NCI-H146 treated with DMSO at 0.1 percent for 48 hours (cell line): ENCODE measurements around the gene LRRC63.
"Not testable (repeated sequence)": the region's sequence is repeated elsewhere in the genome, so short reads cannot be mapped to it uniquely, and the experiment has no call there.

Experiments
- DNase-seq: peaks from one replicate; lab custom pipeline; 2025; ENCODE audit not compliant: unreplicated experiment; lab: John Stamatoyannopoulos, UW

The LRRC63 gene

GRCh38 chr13:46181840-46182490 is 29.8 kb upstream of the LRRC63 start, which contains the start of gene LCP1:
Gene LCP1 (minus strand): TSS chr13:46182177. CDS start chr13:46159662, 22,515 bp downstream.
- DNase-seq: peak; percentile 54

- no peak for DNase-seq
Observed at GRCh38 chr13:46182491-46182877, 29.2 kb upstream of the LRRC63 start.

GRCh38 chr13:46183018-46183946 is 28.4 kb upstream of the LRRC63 start:
- DNase-seq: no peak

GRCh38 chr13:46184277-46184699 is 27.4 kb upstream of the LRRC63 start:
- no peak for DNase-seq

- no peak for DNase-seq
Observed at GRCh38 chr13:46185634-46186033, 26.1 kb upstream of the LRRC63 start.

- DNase-seq: no peak
Observed at GRCh38 chr13:46192412-46192811, 19.3 kb upstream of the LRRC63 start.

GRCh38 chr13:46195016-46195415 is 16.7 kb upstream of the LRRC63 start:
- no peak for DNase-seq

- DNase-seq: no peak
Observed at GRCh38 chr13:46197299-46198048, 14.3 kb upstream of the LRRC63 start.

- DNase-seq: no peak
Observed at GRCh38 chr13:46198696-46199193, 13.0 kb upstream of the LRRC63 start.

GRCh38 chr13:46202188-46202795 is 9.4 kb upstream of the LRRC63 start:
- DNase-seq: no peak

- no peak for DNase-seq
Observed at GRCh38 chr13:46202966-46203365, 8.8 kb upstream of the LRRC63 start.

GRCh38 chr13:46206143-46206542 is 5.6 kb upstream of the LRRC63 start:
- no peak for DNase-seq

- no peak for DNase-seq
Observed at GRCh38 chr13:46207828-46208227, 3.9 kb upstream of the LRRC63 start.

- DNase-seq: no peak
Observed at GRCh38 chr13:46210362-46211083, 1.2 kb upstream of the LRRC63 start.

GRCh38 chr13:46211116-46211482 is 629 bp upstream of the LRRC63 start:
- no peak for DNase-seq

GRCh38 chr13:46213242-46213641 is 1.5 kb downstream of the LRRC63 start:
- DNase-seq: no peak

GRCh38 chr13:46214741-46215140 is 3.0 kb downstream of the LRRC63 start:
- not testable (repeated sequence) for DNase-seq

GRCh38 chr13:46220234-46220633 is 8.5 kb downstream of the LRRC63 start:
- not testable (repeated sequence) for DNase-seq

GRCh38 chr13:46229251-46229650 is 17.5 kb downstream of the LRRC63 start:
- DNase-seq: no peak

- DNase-seq: no peak
Observed at GRCh38 chr13:46232281-46232680, 20.6 kb downstream of the LRRC63 start.
